HG02678 (cell line): ENCODE measurements around the gene HOXB9.

Experiments
- ATAC-seq: cut with Tn5 transposase; IDR thresholded peaks from one replicate; pipeline ENCODE4 v1.9.1; 2021; ENCODE audit warnings: mild to moderate bottlenecking, moderate library complexity; ENCODE audit not compliant: unreplicated experiment

The HOXB9 gene

GRCh38 chr17:48625495-48626244 is 488 bp downstream of the HOXB9 start:
- ATAC-seq, result no peak

- no peak for ATAC-seq
These were observed 1.3 kb downstream of the HOXB9 start for GRCh38 chr17:48624544-48625494.

GRCh38 chr17:48624118-48624517 is 2.0 kb downstream of the HOXB9 start:
- no peak for ATAC-seq

GRCh38 chr17:48623583-48623982 is 2.6 kb downstream of the HOXB9 start:
- ATAC-seq, result no peak

- ATAC-seq, result no peak
These were observed 3.3 kb downstream of the HOXB9 start for GRCh38 chr17:48622857-48623256.

- ATAC-seq, result no peak
These were observed 4.5 kb downstream of the HOXB9 start for GRCh38 chr17:48621410-48622392.

- ATAC-seq, result no peak
These were observed 5.6 kb downstream of the HOXB9 start for GRCh38 chr17:48620461-48621139.

- no peak for ATAC-seq
These were observed 6.2 kb downstream of the HOXB9 start for GRCh38 chr17:48619826-48620449.

GRCh38 chr17:48618256-48618896 is 7.8 kb downstream of the HOXB9 start:
- ATAC-seq, result no peak

- no peak for ATAC-seq
These were observed 8.5 kb downstream of the HOXB9 start for GRCh38 chr17:48617471-48618255.

- no peak for ATAC-seq
These were observed 9.3 kb downstream of the HOXB9 start for GRCh38 chr17:48616717-48617470.

- ATAC-seq, result no peak
These were observed 10.0 kb downstream of the HOXB9 start for GRCh38 chr17:48615963-48616716.

GRCh38 chr17:48615047-48615962 is 10.9 kb downstream of the HOXB9 start, which contains the start of gene HOXB8:
Gene HOXB8, minus strand, starts transcription at chr17:48615292. Its CDS starts 588 bp downstream, at chr17:48614704.
- ATAC-seq, result no peak

- no peak for ATAC-seq
These were observed 12.1 kb downstream of the HOXB9 start for GRCh38 chr17:48613862-48614694.
